HG02623 (cell line): ENCODE data around the gene UGDH.

Experiments
- ATAC-seq: cut with Tn5 transposase; IDR thresholded peaks from one replicate; pipeline ENCODE4 v1.9.1; 2021; ENCODE audit warnings: moderate library complexity; ENCODE audit not compliant: unreplicated experiment

The UGDH gene

GRCh38 chr4:39453738-39454137 is 73.5 kb downstream of the UGDH start:
- ATAC-seq: no peak

GRCh38 chr4:39452860-39453587 is 74.2 kb downstream of the UGDH start:
- no peak for ATAC-seq

GRCh38 chr4:39452153-39452859 is 74.9 kb downstream of the UGDH start:
- no peak for ATAC-seq

GRCh38 chr4:39451423-39452023 is 75.7 kb downstream of the UGDH start:
- no peak for ATAC-seq

GRCh38 chr4:39450618-39451017 is 76.6 kb downstream of the UGDH start:
- no peak for ATAC-seq
